NCI-H1048 (cell line): ENCODE data around the gene CLECL1.
"Not testable (repeated sequence)": the region's sequence is repeated elsewhere in the genome, so short reads cannot be mapped to it uniquely, and the experiment has no call there.

Experiments used
- DNase-seq: peaks from one replicate; lab custom pipeline; 2025; lab: John Stamatoyannopoulos, UW

CLECL1 gene

DNA sequence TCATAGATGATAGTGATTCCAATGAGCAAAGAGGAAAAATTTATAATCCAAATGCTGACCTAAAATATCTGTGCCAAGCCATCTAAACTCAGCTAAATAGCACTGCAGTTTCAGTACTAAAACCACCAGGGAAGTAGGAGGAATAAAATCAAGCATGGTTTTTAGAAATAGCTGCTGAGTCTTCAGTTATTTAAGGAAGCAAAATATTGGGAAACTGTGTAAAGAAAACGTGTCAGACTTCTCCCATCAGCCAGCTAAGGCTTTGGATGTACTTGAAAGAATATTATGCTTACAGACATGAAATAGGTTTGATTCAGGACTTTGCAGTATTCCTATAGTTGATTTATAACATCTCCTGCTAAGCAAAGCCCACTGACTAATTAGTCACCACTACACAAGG is 38.7 kb downstream of the CLECL1 start:
- DNase-seq: no peak

DNA sequence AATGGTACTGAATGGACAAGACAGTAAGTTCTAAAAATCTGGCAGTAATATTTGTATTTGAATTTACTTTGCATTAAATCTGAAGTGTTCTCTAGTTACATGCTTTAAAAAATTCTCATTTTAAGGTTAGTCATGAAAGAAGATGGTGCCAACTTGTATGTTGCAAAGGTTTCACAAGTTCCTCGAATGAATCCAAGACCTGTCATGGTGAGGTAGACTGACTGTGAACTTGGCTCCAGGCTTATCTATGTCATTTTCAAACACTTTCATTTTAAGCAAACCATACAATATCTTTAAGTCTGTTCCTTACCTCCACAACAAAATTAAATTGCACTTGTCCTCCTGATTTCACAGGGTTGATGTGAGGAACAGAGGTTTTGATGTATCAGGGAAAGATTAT is 40.0 kb downstream of the CLECL1 start:
- DNase-seq: no peak

DNA sequence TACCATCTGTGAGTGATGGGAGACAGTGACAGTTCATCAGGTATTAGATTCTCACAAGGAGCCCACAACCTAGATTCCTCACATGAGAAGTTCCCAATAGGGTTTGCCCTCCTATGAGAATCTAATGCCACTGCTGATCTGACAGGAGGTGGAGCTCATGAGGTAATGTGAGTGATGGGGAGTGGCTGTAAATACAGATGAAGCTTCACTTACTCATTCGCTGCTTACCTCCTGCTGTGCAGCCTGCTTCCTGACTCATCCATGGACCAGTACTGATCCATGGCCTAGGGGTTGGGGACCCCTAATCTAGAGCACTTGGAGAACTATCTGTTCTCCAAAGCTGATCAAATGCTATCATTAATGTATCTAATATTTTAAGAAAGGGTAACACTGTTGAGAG is 45.7 kb downstream of the CLECL1 start:
- no peak for DNase-seq

DNA sequence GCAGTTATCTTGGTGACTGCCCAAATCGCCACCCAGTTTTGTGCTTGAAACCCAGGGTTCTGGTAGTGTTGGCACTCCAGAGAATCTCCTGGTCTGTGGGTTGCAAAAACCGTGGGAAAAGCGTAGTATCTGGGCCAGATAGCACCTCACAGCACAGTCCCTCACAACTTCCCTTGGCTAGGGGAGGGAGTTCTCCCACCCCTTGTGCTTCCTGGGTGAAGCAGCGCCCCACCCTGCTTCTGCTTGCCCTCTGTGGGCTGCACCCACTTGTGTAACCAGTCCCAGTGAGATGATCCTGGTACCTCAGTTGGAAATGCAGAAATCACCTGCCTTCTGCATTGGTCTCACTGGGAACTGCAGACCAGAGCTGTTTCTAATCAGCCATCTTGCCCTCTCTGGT is 47.0 kb downstream of the CLECL1 start:
- DNase-seq: no peak

DNA sequence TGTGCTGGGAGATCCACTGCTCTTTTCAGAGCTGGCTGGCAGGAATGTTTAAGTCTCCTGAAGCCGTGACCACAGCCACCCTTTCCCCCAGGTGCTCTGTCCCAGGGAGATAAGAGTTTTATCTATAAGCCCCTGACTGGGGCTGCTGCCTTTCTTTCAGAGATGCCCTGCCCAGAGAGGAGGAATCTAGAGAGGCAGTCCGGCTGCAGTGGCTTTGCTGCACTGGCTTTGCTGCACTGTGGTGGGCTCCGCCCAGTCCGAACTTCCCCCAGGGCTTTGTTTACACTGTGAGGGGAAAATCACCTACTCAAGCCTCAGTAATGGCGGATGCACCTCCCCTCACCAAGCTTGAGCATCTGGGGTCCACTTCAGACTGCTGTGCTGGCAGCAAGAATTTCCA is 47.5 kb downstream of the CLECL1 start:
- not testable (repeated sequence) for DNase-seq

DNA sequence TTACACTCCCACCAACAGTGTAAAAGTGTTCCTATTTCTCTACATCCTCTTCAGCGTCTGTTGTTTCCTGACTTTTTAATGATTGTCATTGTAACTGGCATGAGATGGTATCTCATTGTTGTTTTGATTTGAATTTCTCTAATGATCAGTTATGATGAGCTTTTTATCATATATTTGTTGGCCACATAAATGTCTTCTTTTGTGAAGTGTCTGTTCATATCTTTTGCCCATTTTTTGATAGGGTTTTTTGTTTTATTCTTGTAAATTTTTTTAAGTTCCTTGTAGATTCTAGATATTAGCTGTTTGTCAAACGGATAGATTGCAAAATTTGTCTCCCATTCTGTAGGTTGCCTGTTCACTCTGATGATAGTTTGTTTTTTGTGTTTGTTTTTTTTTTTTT is 49.9 kb downstream of the CLECL1 start:
- not testable (repeated sequence) for DNase-seq

DNA sequence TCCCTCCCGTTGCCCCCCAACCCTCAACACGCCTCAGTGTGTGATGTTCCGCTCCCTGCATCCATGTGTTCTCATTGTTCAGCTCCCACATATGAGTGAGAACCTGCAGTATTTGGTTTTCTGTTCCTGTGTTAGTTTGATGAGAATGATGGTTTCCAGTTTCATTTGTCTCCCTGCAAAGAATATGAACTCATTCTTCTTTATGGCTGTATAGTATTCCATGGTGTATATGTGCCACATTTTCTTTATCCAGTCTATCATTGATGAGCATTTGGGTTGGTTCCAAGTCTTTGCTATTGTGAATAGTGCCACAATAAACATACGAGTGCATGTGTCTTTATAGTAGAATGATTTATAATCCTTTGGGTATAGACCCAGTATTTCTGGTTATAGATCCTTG is 50.4 kb downstream of the CLECL1 start:
- DNase-seq: not testable (repeated sequence)

DNA sequence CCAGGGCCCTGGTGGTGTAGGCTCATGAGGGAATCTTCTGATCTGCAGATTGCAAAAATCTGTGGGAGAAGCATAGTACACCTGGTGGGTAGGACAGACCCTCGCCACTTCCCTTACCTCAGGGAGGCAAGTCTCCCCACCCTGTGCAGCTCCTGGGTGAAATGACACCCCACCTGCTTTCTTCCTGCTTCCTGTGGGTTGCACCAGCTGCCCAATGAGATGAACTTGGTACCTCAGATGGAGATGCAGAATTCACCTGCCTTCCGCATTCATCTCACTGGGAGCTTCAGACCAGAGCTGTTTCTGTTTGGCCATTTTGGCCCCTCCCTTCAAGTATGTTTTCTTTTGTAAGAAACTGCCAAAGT is 58.7 kb downstream of the CLECL1 start:
- DNase-seq: no peak

DNA sequence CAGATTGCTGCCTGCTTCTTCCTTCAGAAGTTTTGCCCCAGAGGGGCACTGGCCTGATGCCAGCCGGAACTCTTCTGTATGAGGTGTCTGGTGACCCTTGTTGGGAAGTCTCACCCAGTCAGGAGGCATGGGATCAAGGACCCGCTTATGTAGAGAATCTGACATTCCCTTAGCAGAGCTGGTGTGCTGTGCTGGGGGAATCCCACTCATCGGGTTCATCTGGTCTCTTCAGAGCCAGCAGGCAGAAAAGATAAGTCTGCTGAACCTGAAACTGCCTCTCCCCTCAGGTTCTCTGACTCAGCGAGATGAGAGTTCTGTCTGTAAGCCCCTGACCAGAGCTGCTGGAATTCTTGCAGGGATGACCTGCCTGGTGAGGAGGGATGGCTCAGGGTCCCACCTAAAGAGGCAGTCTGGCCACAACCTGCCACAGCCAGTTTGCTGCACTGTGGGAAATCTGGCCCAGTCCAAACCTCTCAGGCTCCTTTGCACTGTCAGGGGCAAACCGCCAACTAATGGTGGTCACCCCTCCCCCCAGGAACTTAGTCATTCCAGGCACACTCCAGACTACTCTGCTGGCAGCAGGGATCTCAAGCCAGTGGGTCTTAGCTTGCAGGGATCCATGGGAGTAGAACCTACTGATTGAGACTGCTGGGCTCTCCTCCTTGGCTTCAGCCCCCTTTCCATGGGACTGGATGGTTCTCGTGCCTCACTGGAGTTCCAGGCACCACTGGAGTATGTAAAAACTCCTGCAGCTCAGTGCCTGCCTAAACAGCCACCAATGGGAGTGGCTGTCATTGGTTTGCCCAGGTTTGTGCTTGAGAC is 59.3 kb downstream of the CLECL1 start:
- no peak for DNase-seq
